ENCODE measurements around the gene CFAP52.

The CFAP52 gene

DNA sequence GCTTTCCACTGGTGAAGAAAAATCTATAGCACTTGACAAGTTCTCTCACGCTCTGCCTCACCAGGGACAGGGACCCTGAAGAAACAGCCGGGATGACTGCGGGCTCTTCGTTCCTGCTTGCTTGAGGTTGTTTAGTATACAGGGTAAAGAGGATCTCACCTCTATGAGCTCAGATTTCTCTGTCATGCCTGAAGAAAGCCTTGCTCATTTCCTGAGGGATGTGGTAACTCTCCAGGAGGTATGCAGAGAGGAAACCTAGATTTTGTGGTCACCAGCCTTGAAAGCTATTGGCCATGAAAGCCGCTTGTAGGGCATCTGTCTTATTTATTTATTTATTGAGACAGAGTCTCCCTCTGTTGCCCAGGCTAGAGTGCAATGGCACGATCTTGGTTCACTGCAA, 92.1 kb downstream of the CFAP52 start:
- Histone ChIP-seq H3F3A (ENCODE audit: insufficient read depth) (no peaks in the 10 kb centered on the region), H3K27ac (ENCODE audit: low read depth, low read length) (no peak overlapping the region), H2AFZ (ENCODE audit: low read depth, low read length, severe bottlenecking) (no peak overlapping the region), H3K4me3 (ENCODE audit: insufficient read depth, low read length, poor library complexity, severe bottlenecking) (no peak overlapping the region), H3K9me2 (replicated peaks; ENCODE audit: insufficient read depth, low read length) (no peaks in the 10 kb centered on the region), H3K9me3 (ENCODE audit: insufficient read depth, low read length) (no peaks in the 10 kb centered on the region), H3K36me3 (ENCODE audit: low read length) (no peaks in the 10 kb centered on the region), H3K4me2 (ENCODE audit: low read depth, low read length, poor library complexity, severe bottlenecking) (no peak overlapping the region), H3K79me2 (ENCODE audit: insufficient read depth, low read length) (no peaks in the 10 kb centered on the region), H4K20me1 (ENCODE audit: low read depth, low read length) (no peaks in the 10 kb centered on the region), H3K27me3 (ENCODE audit: low read length) (no peaks in the 10 kb centered on the region), H3K9ac (ENCODE audit: low read length) (no peak overlapping the region)
- TF ChIP-seq CTCF (IDR thresholded peaks at IDR 0.05; ENCODE audit: insufficient read depth, low read length, poor library complexity, severe bottlenecking), result no peak
- TF ChIP-seq EZH2phosphoT487 (conservative IDR thresholded peaks at IDR 0.05; ENCODE audit: low read length), result no peak

DNA sequence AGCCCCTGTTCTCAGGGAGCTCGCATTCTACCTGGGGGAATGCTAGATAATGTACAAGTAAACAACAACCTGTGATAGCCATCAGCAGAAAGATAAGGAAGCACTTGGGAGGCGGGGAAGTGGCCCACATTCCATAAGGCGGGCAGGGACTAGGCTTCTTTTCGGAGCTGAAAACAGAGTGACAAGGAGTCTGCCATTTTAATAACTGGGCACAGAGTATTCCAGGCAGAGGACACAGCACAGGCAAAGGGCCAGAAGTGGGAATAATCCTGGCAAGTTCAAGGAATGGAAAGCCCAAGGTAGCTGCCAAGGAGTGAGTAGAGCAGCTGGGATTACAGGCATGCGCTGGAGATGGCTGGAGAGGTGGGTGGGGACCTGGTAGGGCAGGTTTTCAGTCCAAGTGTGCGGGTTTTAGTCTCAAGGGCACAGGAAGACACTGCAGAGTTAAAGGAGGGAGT, 93.1 kb downstream of the CFAP52 start:
- Histone ChIP-seq H3K9me3 (ENCODE audit: insufficient read depth, low read length) (no peaks in the 10 kb centered on the region), H3K4me2 (ENCODE audit: low read depth, low read length, poor library complexity, severe bottlenecking) (no peak overlapping the region), H4K20me1 (ENCODE audit: low read depth, low read length) (no peaks in the 10 kb centered on the region), H2AFZ (ENCODE audit: low read depth, low read length, severe bottlenecking) (no peak overlapping the region), H3K27ac (ENCODE audit: low read depth, low read length) (no peak overlapping the region), H3K4me3 (ENCODE audit: insufficient read depth, low read length, poor library complexity, severe bottlenecking) (no peak overlapping the region), H3K9ac (ENCODE audit: low read length) (no peak overlapping the region), H3K9me2 (replicated peaks; ENCODE audit: insufficient read depth, low read length) (no peaks in the 10 kb centered on the region), H3F3A (ENCODE audit: insufficient read depth) (no peaks in the 10 kb centered on the region), H3K36me3 (ENCODE audit: low read length) (no peaks in the 10 kb centered on the region), H3K27me3 (ENCODE audit: low read length) (no peaks in the 10 kb centered on the region), H3K79me2 (ENCODE audit: insufficient read depth, low read length) (no peaks in the 10 kb centered on the region)
- TF ChIP-seq EZH2phosphoT487 (conservative IDR thresholded peaks at IDR 0.05; ENCODE audit: low read length) (no peak), CTCF (IDR thresholded peaks at IDR 0.05; ENCODE audit: insufficient read depth, low read length, poor library complexity, severe bottlenecking) (no peak)

DNA sequence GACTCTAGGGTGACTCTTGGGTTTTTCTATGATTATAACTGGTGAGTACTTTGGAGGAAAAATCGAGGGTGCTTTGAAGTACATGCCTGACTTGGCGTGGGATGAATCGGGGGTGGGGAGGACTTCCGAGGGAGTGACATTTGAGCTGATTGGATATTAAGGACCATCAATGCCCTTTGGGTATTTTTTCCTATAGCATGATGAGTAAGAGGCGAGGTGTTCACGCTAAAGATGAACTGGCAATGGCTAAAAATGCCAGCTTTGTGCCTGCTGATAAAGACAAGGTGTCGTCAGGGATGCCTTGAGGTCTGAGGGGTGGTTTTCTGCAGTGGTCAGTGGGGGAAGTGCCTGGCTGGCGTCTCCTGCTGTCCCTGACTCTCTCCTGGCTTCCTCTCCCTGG, 94.2 kb downstream of the CFAP52 start:
- no peaks in the 10 kb centered on the region for H3K9me3 ChIP-seq (ENCODE audit: insufficient read depth, low read length)
- no peak overlapping the region for H3K4me3 ChIP-seq (ENCODE audit: insufficient read depth, low read length, poor library complexity, severe bottlenecking)
- no peaks in the 10 kb centered on the region for H3K79me2 ChIP-seq (ENCODE audit: insufficient read depth, low read length)
- H3K4me2 ChIP-seq (ENCODE audit: low read depth, low read length, poor library complexity, severe bottlenecking), result no peak overlapping the region
- H3K27ac ChIP-seq (ENCODE audit: low read depth, low read length), result no peak overlapping the region
- TF ChIP-seq EZH2phosphoT487 (conservative IDR thresholded peaks at IDR 0.05; ENCODE audit: low read length) (no peak), CTCF (IDR thresholded peaks at IDR 0.05; ENCODE audit: insufficient read depth, low read length, poor library complexity, severe bottlenecking) (no peak)
- no peak overlapping the region for H2AFZ ChIP-seq (ENCODE audit: low read depth, low read length, severe bottlenecking)
- H3K9ac ChIP-seq (ENCODE audit: low read length), result no peak overlapping the region
- no peaks in the 10 kb centered on the region for H3F3A ChIP-seq (ENCODE audit: insufficient read depth)
- no peaks in the 10 kb centered on the region for H4K20me1 ChIP-seq (ENCODE audit: low read depth, low read length)
- H3K27me3 ChIP-seq (ENCODE audit: low read length), result no peaks in the 10 kb centered on the region
- H3K36me3 ChIP-seq (ENCODE audit: low read length), result no peaks in the 10 kb centered on the region
- H3K9me2 ChIP-seq (replicated peaks; ENCODE audit: insufficient read depth, low read length), result no peaks in the 10 kb centered on the region
